GM18870 (cell line): ENCODE results near the gene LMNB1.
"Not testable (repeated sequence)": the region's sequence is repeated elsewhere in the genome, so short reads cannot be mapped to it uniquely, and the experiment has no call there.

Experiments
- ATAC-seq: cut with Tn5 transposase; IDR thresholded peaks from one replicate; pipeline ENCODE4 v1.9.1; 2021; ENCODE audit warnings: moderate library complexity; ENCODE audit not compliant: unreplicated experiment

LMNB1 gene

GRCh38 chr5:126853541-126854307, 76.8 kb downstream of the LMNB1 start:
- ATAC-seq = not testable (repeated sequence)

GRCh38 chr5:126854526-126855110, 77.7 kb downstream of the LMNB1 start:
- ATAC-seq = no peak

- ATAC-seq = no peak
Observed at GRCh38 chr5:126855266-126855665, 78.3 kb downstream of the LMNB1 start.

- no peak for ATAC-seq
Observed at GRCh38 chr5:126857472-126858410, 80.8 kb downstream of the LMNB1 start.

GRCh38 chr5:126858441-126858840, 81.5 kb downstream of the LMNB1 start:
- no peak for ATAC-seq

- ATAC-seq = no peak
Observed at GRCh38 chr5:126863402-126863801, 86.5 kb downstream of the LMNB1 start.

- no peak for ATAC-seq
Observed at GRCh38 chr5:126864042-126864688, 87.2 kb downstream of the LMNB1 start.

- no peak for ATAC-seq
Observed at GRCh38 chr5:126865299-126865698, 88.4 kb downstream of the LMNB1 start.

- no peak for ATAC-seq
Observed at GRCh38 chr5:126866851-126867636, 90.1 kb downstream of the LMNB1 start.

- no peak for ATAC-seq
Observed at GRCh38 chr5:126868338-126869004, 91.5 kb downstream of the LMNB1 start.

GRCh38 chr5:126869005-126869451, 92.1 kb downstream of the LMNB1 start:
- no peak for ATAC-seq

GRCh38 chr5:126871441-126871840, 94.5 kb downstream of the LMNB1 start:
- ATAC-seq = no peak

- no peak for ATAC-seq
Observed at GRCh38 chr5:126872561-126873354, 95.8 kb downstream of the LMNB1 start.

- ATAC-seq = no peak
Observed at GRCh38 chr5:126875303-126875785, 98.4 kb downstream of the LMNB1 start.

GRCh38 chr5:126877602-126878001, 100.7 kb downstream of the LMNB1 start:
- no peak for ATAC-seq

GRCh38 chr5:126878085-126878484, 101.1 kb downstream of the LMNB1 start:
- ATAC-seq = no peak

- no peak for ATAC-seq
Observed at GRCh38 chr5:126878634-126879033, 101.7 kb downstream of the LMNB1 start.

GRCh38 chr5:126881821-126882600, 105.1 kb downstream of the LMNB1 start:
- no peak for ATAC-seq
